Keratinocyte (primary cell): ENCODE measurements around the gene CDHR2. TPM values are rescaled to one million over a fixed set of nuclear protein-coding genes. Genes with fewer than 3 reads are reported as not detected.

Source experiments
- DNase-seq: peaks from one replicate; pipeline ENCODE4 v3.0.0-alpha.2; 2011; ENCODE audit warnings: low read depth, missing footprints, low spot score
- FAIRE-seq: peaks from 2 replicates; lab custom pipeline; 2011; peaks lifted over from hg19 to GRCh38; lab: Jason Lieb, UNC
- H2AFZ ChIP-seq: 2 replicates; pipeline ENCODE4 v1.6.0; 2012; ENCODE audit warnings: low read length, control low read depth, inconsistent platforms; ENCODE audit not compliant: control insufficient read depth
- H3K27ac ChIP-seq: 2 replicates; pipeline ENCODE4 v1.5.1; 2011; ENCODE audit warnings: low read length; ENCODE audit not compliant: control insufficient read depth, insufficient read depth
- H3K27me3 ChIP-seq: 3 replicates; pipeline ENCODE4 v1.6.0; 2011; ENCODE audit warnings: low read length; ENCODE audit not compliant: control insufficient read depth, insufficient read depth; ENCODE audit errors: extremely low read depth
- H3K36me3 ChIP-seq, 2 experiments: 2 replicates in 1 of 2; 3 replicates in 1 of 2; pipeline ENCODE4 v1.5.1; 2011; ENCODE audit warnings: low read length in 2 of 2, mild to moderate bottlenecking in 1 of 2; ENCODE audit not compliant: control insufficient read depth in 2 of 2, insufficient read depth in 2 of 2; ENCODE audit errors: extremely low read depth in 1 of 2
- H3K4me1 ChIP-seq: 3 replicates; pipeline ENCODE4 v1.5.1; 2011; ENCODE audit warnings: low read length; ENCODE audit not compliant: control insufficient read depth, insufficient read depth; ENCODE audit errors: extremely low read depth
- H3K4me2 ChIP-seq: 3 replicates; pipeline ENCODE4 v1.6.0; 2011; ENCODE audit warnings: low read depth, low read length; ENCODE audit not compliant: control insufficient read depth, insufficient read depth; ENCODE audit errors: extremely low read depth
- H3K4me3 ChIP-seq, 3 experiments: fragments of 200-600 bp in 1 of 3; sonication (generic) in 1 of 3; 2 replicates in 2 of 3; 3 replicates in 1 of 3; pipeline ENCODE4 v1.5.1; 2011 to 2016; ENCODE audit warnings: low read length in 3 of 3, mild to moderate bottlenecking in 3 of 3, control low read depth in 2 of 3, inconsistent platforms in 1 of 3, low read depth in 1 of 3, mixed read lengths in 1 of 3, mixed run types in 1 of 3, moderate library complexity in 1 of 3; ENCODE audit not compliant: control insufficient read depth in 2 of 3, insufficient read depth in 2 of 3; ENCODE audit errors: extremely low read depth in 1 of 3
- H3K79me2 ChIP-seq: 2 replicates; pipeline ENCODE4 v1.6.0; 2012; ENCODE audit warnings: low read length; ENCODE audit not compliant: control insufficient read depth, insufficient read depth
- H3K9ac ChIP-seq: 3 replicates; pipeline ENCODE4 v1.6.0; 2011; ENCODE audit warnings: low read length; ENCODE audit not compliant: control insufficient read depth, insufficient read depth; ENCODE audit errors: extremely low read depth
- H3K9me1 ChIP-seq: 3 replicates; pipeline ENCODE4 v1.6.0; 2011; ENCODE audit warnings: low read length; ENCODE audit not compliant: control insufficient read depth, insufficient read depth; ENCODE audit errors: extremely low read depth
- H3K9me3 ChIP-seq: 2 replicates; pipeline ENCODE4 v1.5.1; 2012; ENCODE audit warnings: low read depth, low read length; ENCODE audit not compliant: control insufficient read depth
- H4K20me1 ChIP-seq: 3 replicates; pipeline ENCODE4 v1.6.0; 2011; ENCODE audit warnings: low read length; ENCODE audit not compliant: control insufficient read depth, insufficient read depth; ENCODE audit errors: extremely low read depth
- CTCF ChIP-seq, 3 experiments: IDR thresholded peaks in 1 of 3; conservative IDR thresholded peaks in 1 of 3; optimal IDR thresholded peaks in 1 of 3; 2 replicates in 2 of 3; 3 replicates in 1 of 3; pipeline versions ENCODE3 to v1.5.1; 2011; ENCODE audit warnings: low read length in 3 of 3, mild to moderate bottlenecking in 3 of 3, moderate library complexity in 2 of 3, control low read depth in 1 of 3, inconsistent platforms in 1 of 3; ENCODE audit not compliant: insufficient read depth in 2 of 3; ENCODE audit errors: extremely low read depth in 1 of 3
- EZH2 ChIP-seq: IDR thresholded peaks from one replicate; pipeline ENCODE4 v1.6.1; 2012; ENCODE audit warnings: inconsistent platforms, mild to moderate bottlenecking, low read length, moderate library complexity
- dilution Hi-C: fragments of 300-500 bp; cut with MboI; formaldehyde crosslinking; loops from one replicate; pipeline ENCODE4 v1.7.0; 2020; ENCODE audit warnings: low sequenced_read_pairs; ENCODE audit not compliant: extremely low pct_ligation_motif_present
- polyA plus RNA-seq, 5 experiments: library from polyadenylated mRNA; depleted of rRNA in 3 of 5; stranded (reverse) in 3 of 5; stranded (forward) in 1 of 5; unstranded in 1 of 5; fragments of >200 nt; gene quantifications; 1 replicate in 1 of 5; 2 replicates in 3 of 5; 3 replicates in 1 of 5; pipeline versions ENCODE4 v1.2.1 to v1.2.3, GENCODE V29; 2011 to 2012; ENCODE audit warnings: missing spikeins in 2 of 5, low read depth in 1 of 5, low replicate concordance in 1 of 5

The CDHR2 gene
- polyA plus RNA-seq, 1 donor (not counting 4 experiments of a cell fraction or from before 2014, with no cell fraction given): not detected

DNA sequence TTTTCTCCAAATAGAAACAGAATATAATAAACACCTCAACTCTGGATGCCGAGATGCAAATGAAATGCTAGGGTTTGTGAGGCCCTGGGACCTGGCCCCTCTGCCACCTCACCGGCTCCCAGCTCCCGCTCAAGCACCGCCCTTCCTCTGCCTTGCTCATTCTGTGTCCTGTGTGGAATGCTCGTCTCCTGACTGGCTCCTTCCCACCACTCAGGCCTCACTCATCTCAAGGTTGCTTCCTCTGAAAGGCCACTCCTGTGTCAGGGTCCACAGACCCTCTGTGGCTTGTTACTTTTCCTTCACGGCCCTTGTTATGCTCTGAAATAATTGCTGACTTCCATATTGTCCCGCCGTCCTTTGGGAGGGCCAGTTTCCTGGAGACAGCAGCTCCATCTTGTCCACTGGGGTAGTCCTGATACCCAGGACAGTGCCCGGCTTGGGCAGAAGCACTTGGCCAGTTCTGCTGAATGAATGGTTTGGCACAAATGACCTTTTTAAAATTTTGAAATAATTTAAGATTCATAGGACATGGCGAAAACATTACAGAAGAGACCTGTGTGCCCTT lies 27.4 kb upstream of the CDHR2 start:
- no peak overlapping the region for H3K9ac ChIP-seq
- H3K9me1 ChIP-seq: no peaks in the 10 kb centered on the region
- FAIRE-seq: no peak
- no peaks in the 10 kb centered on the region for H3K4me1 ChIP-seq
- H3K4me3 ChIP-seq: no peak overlapping the region
- no peaks in the 10 kb centered on the region for H3K27me3 ChIP-seq
- no peaks in the 10 kb centered on the region for H4K20me1 ChIP-seq
- H2AFZ ChIP-seq: no peak overlapping the region
- no peaks in the 10 kb centered on the region for H3K79me2 ChIP-seq
- H3K9me3 ChIP-seq: no peaks in the 10 kb centered on the region
- no peaks in the 10 kb centered on the region for H3K36me3 ChIP-seq
- H3K27ac ChIP-seq: no peak overlapping the region
- TF ChIP-seq EZH2: no peak
- no peak for TF ChIP-seq CTCF (optimal IDR thresholded peaks at IDR 0.05 in 1 of 3, IDR thresholded peaks at IDR 0.05 in 1 of 3, conservative IDR thresholded peaks at IDR 0.05 in 1 of 3; ENCODE audit: extremely low read depth in 1 of 3, insufficient read depth in 2 of 3, low read length in 3 of 3)
- H3K4me2 ChIP-seq: no peak overlapping the region
- dilution Hi-C loops: no loop called here
- no peak for DNase-seq

- no peak for DNase-seq
Observed at GRCh38 chr5:176524138-176524537, 25.0 kb upstream of the CDHR2 start.

More at GRCh38 chr5:176524138-176524537, 25.0 kb upstream of the CDHR2 start:
- H3K9me1 ChIP-seq: peaks cover 3% of the 10 kb centered on the region
- dilution Hi-C loops: no loop called here
- no peak for FAIRE-seq
- H3K79me2 ChIP-seq: no peaks in the 10 kb centered on the region
- no peak overlapping the region for H3K27ac ChIP-seq
- no peak overlapping the region for H3K4me2 ChIP-seq
- no peak for TF ChIP-seq EZH2
- no peak for TF ChIP-seq CTCF (optimal IDR thresholded peaks at IDR 0.05 in 1 of 3, IDR thresholded peaks at IDR 0.05 in 1 of 3, conservative IDR thresholded peaks at IDR 0.05 in 1 of 3; ENCODE audit: extremely low read depth in 1 of 3, insufficient read depth in 2 of 3, low read length in 3 of 3)
- no peak overlapping the region for H3K9ac ChIP-seq
- H3K27me3 ChIP-seq: no peaks in the 10 kb centered on the region
- no peaks in the 10 kb centered on the region for H4K20me1 ChIP-seq
- no peak overlapping the region for H3K4me3 ChIP-seq
- H3K9me3 ChIP-seq: no peaks in the 10 kb centered on the region
- no peak overlapping the region for H2AFZ ChIP-seq
- H3K36me3 ChIP-seq: peaks cover 11 to 12% of the 10 kb centered on the region in 2 experiments
- peaks cover 9% of the 10 kb centered on the region for H3K4me1 ChIP-seq
